Vagina (tissue), 2 donors: Measurements from ENCODE around the gene HESX1.

Experiments used
- CTCF ChIP-seq, 3 experiments: fragments of 450-650 bp in 2 of 3; fragments of 200-600 bp in 1 of 3; sonication (generic) in 1 of 3; IDR thresholded peaks; one replicate each; pipeline ENCODE4 v1.5.1; 2017 to 2019; ENCODE audit warnings: antibody characterized with exemption in 3 of 3, mild to moderate bottlenecking in 2 of 3, moderate library complexity in 2 of 3
- POLR2A ChIP-seq, 2 donors: fragments of 450-650 bp; IDR thresholded peaks; one replicate each; pipeline ENCODE4 v1.6.1; 2017; ENCODE audit warnings: antibody characterized with exemption in 2 of 2, mild to moderate bottlenecking in 2 of 2, moderate library complexity in 2 of 2
- POLR2AphosphoS5 ChIP-seq, 2 donors: sonication (generic); formaldehyde crosslinking; IDR thresholded peaks; one replicate each; pipeline ENCODE4 v1.9.0; 2017; ENCODE audit warnings: antibody characterized with exemption in 2 of 2, mild to moderate bottlenecking in 2 of 2, low read depth in 1 of 2; ENCODE audit not compliant: insufficient read depth in 1 of 2

- TF ChIP-seq CTCF (IDR thresholded peaks at IDR 0.05) (no peak), POLR2A (IDR thresholded peaks at IDR 0.05) (no peak), POLR2AphosphoS5 (IDR thresholded peaks at IDR 0.05; ENCODE audit: insufficient read depth in 1 of 2, low read depth in 1 of 2) (no peak)
These were observed 33.1 kb downstream of the HESX1 start for GRCh38 chr3:57166660-57167059.
